ENCODE results near the gene PPP1R12B.
"Not testable (repeated sequence)": the region's sequence is repeated elsewhere in the genome, so short reads cannot be mapped to it uniquely, and the experiment has no call there.

Gene PPP1R12B

DNA sequence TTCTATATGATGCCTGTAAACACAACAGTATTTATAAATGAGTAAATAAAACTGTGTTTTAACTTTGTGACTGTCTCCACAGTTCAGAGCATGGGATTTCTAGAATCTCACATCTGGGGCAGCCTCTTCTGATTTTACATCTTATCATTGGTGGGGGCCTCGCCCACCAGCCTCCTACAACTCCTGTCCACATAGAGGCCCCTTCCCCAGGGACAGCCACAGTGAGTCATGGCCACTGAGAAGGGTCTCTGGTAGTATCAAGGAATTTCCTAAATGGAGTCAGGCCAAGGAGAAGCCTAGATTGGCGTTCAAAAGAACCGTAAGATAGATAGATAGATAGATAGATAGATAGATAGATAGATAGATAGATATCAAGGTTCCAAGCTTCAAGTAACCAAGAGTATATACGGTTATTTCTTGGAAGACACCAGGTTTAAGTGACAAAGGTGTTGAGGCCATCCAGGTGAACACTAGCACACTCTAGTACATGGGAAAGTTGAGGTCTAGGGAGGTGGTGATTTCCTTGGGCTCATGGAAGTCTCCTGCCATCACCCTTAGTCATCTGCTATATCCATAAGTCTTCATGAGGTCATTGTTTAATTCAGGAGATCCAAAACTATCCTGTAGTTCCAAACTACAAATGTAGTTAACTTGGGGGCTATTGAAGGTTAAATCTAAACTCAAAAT, 240.1 kb downstream of the PPP1R12B start:
- no peak for DNase-seq

DNA sequence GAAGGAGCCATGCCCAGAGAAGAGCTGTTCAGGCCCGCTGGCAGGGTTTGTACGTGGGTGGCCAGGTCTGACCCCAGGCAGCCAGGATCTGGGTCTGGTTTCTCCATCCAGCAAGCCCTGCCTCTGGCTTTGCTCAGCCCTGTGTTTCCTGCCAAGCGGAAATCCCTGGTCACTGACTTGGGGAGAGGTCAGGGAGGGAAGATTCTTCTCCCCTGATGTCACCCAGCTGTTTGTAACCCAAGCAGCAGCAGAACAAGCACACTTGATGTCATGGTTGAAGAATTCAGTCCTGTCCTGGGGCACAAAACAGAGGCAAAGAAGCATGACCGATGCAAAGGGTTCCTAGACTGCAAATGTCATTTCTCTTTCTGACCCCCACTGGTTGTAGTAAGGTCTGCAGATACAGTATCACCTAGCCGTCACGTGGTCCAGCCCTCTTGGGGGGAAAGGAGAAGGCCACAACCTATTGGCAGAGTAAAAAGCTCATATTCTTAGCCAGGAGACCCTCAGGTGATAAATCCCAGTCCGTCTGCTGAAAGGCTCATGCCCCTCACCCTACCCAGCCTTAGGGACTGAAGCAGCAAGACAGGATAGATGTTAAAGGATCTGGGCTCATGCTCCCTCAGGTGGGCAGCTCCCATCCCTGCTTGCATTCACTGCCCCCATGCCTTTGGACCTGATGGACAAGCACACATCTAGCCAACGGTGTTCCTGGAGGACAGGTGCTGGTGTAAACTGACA, 240.9 kb downstream of the PPP1R12B start:
- no peak for DNase-seq

GRCh38 chr1:202590126-202590525, 241.6 kb downstream of the PPP1R12B start:
- no peak for DNase-seq

GRCh38 chr1:202590975-202591411, 242.5 kb downstream of the PPP1R12B start:
- DNase-seq, result no peak

- DNase-seq, result no peak
Measured at GRCh38 chr1:202591515-202591914, 243.0 kb downstream of the PPP1R12B start.

DNA sequence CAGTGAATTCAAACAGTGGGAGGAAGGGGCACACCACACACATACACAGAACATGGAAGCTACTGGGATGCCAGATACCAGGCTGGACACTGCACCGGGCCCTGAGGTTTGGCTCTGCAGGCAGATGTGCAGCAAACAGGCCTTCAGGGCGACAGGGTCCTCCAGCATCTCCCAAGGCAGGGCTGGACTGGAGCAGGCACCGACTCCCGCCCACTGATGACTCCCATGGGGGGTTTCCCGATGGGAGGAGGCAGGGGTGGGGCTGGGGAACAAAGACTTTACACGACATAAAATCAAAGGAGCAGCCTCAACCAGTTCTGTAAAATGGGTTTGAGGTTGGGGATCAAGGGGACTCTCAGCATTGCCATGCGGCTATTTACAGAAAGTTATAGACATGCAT, 243.6 kb downstream of the PPP1R12B start:
- DNase-seq, result no peak

GRCh38 chr1:202593845-202594244, 245.3 kb downstream of the PPP1R12B start:
- DNase-seq, result no peak

- DNase-seq, result no peak
Measured at GRCh38 chr1:202596638-202597037, 248.1 kb downstream of the PPP1R12B start.

DNA sequence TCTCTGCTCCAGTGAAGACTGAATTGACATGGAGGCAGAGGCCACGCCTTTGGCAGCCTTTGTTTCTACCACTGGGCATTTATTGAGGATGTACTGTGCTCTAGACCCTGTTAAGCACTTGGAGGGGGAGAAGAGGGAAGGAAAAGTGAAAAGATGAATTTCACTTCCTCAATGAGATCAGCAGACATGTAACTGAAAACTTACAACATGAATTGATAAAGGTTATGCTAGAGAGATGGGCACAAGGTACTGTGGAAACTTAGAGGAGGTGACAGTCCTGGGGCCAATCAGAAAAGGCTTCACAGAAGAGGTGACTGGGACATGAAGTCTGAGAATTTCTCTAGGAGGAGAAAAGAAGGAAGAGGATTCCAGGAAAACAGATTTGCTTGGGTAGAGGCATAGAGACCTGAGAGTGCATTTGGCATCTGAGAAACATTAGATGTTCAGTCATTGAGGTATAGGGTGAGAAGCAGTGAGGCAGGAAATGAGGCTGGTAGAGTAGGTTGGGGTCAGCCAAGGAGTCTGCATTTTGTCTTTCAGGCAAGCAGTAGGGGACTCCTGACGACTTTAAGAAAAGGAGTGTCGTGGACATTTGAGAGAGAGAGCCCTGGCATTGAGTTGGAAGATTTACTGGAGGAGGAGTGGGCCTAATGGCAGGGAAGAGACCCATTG, 248.7 kb downstream of the PPP1R12B start:
- no peak for DNase-seq

- DNase-seq, result peak; percentile 73
Measured at GRCh38 chr1:202599669-202600431, 251.4 kb downstream of the PPP1R12B start.

GRCh38 chr1:202600432-202601041, 252.0 kb downstream of the PPP1R12B start:
- no peak for DNase-seq

DNA sequence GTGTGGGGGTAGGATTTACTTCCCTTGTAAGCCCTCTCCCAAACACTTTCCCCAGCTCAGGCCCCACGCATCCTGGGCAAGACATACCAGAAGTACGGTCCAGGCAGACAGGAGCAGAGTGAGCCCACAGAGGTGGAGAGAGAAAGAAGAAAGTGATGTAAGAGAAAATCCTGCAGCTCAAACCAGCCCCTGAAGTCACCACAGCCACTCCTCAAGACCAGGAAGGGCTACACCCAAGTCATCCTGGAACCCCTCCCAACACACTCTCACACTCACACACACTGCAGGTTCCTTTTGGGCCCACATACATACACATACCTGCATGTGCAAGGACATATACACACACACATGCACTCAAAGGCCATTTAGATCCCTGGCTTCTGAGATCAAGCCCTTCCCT, 254.9 kb downstream of the PPP1R12B start:
- DNase-seq, result no peak

DNA sequence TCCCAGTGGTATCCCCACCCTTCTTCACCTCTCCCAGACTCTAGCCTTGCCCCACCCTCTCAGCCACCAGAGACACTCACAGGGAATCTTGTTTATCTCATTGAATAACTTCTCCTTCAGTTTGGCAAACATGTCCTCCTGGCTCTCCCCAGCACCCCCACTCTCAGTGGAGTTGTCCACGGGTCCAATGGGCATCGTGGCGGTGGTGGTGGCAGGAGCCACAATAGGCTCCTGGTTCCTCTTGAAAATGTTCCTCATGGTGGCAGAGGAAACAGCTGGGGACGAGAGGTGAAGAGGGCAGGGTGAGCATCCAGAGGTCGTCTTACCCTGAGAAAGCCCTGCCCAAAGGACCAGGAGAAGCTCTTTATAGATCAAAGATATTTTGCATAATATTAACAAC, 257.0 kb downstream of the PPP1R12B start:
- DNase-seq, result no peak

GRCh38 chr1:202612036-202612435, 263.5 kb downstream of the PPP1R12B start:
- DNase-seq, result not testable (repeated sequence)

- DNase-seq, result no peak
Measured at GRCh38 chr1:202613571-202613970, 265.1 kb downstream of the PPP1R12B start.

DNA sequence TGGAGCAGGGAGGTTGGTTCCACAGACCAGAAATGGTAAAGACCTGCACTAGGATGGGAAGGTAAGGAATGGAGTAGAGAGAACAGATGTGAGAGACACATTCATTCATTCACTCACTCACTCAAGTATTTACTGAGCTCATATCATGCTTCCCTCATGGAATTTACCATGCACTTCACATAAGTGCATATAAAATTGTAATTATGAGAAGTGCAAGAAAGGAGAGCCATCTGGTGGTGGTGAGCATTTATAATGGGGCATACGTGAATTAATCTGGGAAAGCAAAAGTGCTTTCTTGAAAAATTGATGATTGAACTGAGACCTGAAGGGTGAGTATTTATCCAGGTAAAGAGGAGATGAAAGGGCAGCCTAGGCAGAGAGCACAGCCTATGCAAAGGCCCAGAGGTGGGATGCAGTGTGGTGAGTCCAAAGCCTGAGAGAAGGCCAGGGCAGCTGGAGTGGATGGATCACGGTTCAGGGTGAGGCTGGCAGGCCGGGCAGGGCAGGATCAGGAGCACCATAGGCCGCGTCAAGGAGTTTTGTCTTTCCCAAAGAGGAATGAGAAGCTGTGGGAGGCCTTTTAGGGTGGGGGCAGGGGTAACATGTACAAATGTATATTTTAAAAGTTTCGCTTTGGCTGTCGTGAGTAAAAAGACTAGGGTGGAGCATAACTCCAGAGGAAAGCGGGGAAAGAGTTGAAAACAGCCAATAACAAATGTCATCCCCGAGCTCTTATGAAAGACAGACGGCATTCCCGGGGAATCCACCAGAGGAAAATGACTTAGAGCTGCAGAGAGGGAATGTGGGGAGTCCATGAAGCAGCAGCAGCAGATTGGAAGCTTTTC, 266.1 kb downstream of the PPP1R12B start:
- peak; percentile 48 for DNase-seq

- DNase-seq, result not testable (repeated sequence)
Measured at GRCh38 chr1:202615208-202615500, 266.7 kb downstream of the PPP1R12B start.

- DNase-seq, result peak; percentile 82
Measured at GRCh38 chr1:202615501-202616354, 267.2 kb downstream of the PPP1R12B start.

DNA sequence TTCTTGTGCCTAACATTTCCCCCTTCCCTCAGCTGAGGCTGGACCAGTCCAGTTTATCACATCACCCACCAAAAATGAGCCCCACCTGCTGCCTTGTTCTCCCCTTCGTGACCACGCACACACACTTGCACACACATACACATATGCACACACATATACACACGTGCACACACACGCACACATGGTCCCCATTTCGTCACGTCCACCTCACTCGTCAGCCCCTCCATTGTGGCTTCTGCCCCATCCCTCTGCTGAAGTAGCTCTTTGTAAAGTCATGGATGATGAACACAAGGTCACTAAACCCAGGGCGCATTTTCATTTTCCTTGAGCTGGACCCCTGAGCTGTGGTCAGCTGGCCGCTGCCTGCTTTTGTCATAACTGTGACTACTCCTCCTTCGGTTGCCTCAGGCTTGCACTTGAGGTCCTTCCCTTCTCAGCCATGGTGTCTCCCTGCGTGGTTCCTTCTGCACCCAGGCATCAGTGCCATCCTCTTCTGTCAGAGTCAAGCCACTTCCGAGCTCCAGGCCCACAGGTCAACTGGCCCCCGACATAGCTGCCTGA, 267.9 kb downstream of the PPP1R12B start:
- no peak for DNase-seq

GRCh38 chr1:202619012-202619411, 270.5 kb downstream of the PPP1R12B start:
- DNase-seq, result not testable (repeated sequence)

- DNase-seq, result no peak
Measured at GRCh38 chr1:202619505-202619904, 271.0 kb downstream of the PPP1R12B start.

Data from hematopoietic multipotent progenitor cell treated with erythropoietin and hydrocortisone succinate and interleukin-3 and kit ligand, for 4 days (in vitro differentiated cells).